GM19238 (cell line): Measurements from ENCODE around the gene TRIM62.

Source experiments
- DNase-seq: peaks from one replicate; pipeline ENCODE4 v3.0.0; 2011; ENCODE audit warnings: low spot score; ENCODE audit not compliant: insufficient read length

The TRIM62 gene

DNA sequence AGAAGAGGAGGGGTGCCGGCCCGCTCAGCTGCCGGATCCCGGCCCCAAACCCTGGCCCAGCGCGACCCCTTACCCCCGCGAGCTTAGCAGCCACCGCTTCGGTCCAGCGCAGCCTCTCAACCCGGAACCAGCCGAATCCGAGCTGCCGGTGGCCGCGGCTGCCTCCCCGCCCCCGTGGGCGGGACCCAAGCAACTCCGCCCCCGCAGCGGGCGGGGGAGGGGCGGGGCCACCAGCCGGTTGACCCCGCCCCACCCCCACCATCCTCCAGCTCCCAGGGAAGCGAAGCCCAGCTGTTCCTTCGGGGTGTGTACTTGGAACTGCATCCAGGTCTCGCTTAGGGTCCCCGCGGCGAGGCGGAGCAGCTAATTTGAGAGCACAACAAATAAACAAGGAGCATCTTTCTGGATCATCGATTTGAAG lies at the start of gene TRIM62:
TRIM62 (minus strand) TSS at position 123 of the 421 bp plus-strand sequence. CDS start 611 bp downstream, outside the sequence.
- peak; percentile 90 for DNase-seq

- DNase-seq, result no peak
These were observed 49.3 kb upstream of the TRIM62 start for GRCh38 chr1:33231166-33231565.

- no peak for DNase-seq
These were observed 47.2 kb upstream of the TRIM62 start for GRCh38 chr1:33228935-33229487.

DNA sequence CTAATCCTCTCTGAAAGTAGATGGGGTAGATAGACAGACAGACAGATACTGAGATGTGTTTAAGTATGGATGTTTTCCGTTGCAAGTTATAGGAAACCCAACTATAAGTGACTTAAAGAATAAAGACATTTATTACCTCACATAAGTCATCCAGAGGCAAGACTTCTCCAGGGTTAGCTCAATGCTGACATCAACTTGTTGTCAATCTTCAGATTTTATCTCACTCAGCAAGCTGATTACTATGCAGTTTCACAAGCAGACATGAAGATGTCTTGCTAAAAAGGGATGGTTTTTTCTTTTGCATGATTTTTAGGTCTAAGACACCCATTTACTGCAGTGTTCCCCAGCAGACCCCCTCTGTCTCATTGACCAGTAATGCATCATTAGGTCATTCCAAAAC lies 43.7 kb upstream of the TRIM62 start:
- DNase-seq, result no peak

DNA sequence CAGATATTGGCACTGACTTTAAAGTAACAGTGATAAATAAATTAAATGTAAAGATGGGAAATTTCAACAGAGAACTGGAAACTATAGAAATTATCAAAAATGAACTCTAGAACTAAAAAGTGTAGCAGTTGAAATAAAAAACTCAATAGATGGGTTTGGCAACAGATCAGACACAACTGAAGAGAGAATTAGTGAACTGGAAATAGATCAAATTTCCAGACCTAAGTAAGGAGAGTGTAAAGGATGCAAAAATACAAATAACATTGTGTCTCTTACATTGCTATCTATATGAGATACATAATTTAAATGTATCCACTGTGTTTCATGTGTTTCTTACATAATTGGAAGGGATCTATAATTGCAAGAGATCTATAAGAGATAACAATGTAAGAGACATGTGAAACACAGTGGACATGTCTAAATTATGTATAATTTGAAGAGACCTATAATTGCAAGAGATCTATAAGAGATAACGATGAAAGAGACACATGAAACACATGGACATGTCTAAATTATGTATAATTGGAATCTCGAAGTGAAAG lies 42.4 kb upstream of the TRIM62 start:
- no peak for DNase-seq

DNA sequence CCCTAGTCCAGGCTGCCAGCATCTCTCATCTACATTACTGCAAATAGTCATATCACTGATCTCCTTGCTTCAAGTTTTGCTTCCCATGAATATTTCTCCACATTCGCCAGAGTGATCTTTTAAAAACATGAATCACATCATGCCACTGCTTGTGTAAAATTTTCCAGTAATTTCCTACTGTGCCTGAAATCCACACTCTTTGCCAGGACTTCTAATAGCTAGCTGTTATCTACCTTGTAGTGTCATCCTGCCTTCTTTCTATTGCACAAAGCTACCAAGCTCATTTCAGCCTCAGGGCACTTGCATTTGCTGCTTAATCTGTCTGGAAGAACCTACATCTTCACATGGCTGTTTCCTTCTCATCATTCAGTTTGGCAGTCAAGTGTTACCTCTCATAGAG lies 40.5 kb upstream of the TRIM62 start:
- no peak for DNase-seq

DNA sequence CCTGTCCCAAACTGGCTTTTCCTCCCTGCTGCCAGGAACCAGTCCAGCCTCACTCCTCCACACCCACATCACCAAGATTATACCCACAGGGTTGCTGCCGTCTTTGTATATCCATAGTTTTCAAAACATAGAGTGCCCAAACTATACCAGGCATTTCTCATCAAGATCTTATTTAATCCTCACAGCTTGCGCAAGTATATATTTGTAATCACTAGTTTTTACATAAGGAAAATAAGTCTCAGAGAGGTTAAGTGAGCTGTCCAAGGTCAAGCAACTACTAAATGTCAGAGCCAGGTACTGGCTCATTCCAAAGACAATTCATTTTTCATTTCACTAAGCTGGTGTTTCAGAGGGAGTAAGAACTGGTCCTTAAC lies 39.5 kb upstream of the TRIM62 start:
- DNase-seq, result no peak

GRCh38 chr1:33220676-33221384 lies 39.0 kb upstream of the TRIM62 start:
- no peak for DNase-seq

DNA sequence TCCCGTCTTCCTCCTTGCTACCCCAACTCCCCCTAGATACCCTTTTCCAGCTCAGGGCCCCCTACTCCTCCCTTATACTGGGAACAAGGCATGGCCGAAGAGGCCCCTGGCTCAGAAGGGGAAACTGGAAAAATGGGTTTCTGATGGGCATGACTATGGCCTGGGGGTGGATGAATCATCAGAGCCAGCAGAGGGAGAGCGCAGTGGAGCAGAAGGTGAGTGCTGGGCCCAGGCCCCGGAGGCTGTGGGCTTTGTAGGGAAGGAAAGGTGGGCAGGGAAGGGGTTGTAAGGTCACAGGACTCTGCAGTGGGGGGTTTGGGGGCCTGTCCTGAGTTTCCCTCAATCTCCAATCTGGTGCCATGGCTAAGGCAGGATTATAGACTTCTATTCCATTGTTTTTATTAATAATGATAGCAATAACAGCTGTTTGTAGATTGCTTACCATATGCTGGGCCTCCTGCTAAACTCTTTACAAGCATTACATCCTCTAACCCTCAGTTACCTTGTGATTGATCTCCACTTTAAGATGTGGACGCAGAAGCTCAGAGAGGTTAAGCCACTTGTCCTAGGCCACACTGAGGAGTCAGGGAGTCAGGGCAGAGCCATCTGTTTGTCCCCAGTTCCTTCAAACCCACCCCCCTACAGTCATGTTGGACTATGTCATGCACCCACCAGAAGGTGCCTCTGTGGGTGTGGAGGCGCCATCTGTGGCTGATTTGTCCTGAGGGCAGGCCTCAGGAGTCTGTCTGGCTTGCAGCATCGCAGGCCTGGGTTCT lies 38.2 kb upstream of the TRIM62 start:
- DNase-seq, result no peak

- no peak for DNase-seq
These were observed 30.1 kb upstream of the TRIM62 start for GRCh38 chr1:33211972-33212371.

DNA sequence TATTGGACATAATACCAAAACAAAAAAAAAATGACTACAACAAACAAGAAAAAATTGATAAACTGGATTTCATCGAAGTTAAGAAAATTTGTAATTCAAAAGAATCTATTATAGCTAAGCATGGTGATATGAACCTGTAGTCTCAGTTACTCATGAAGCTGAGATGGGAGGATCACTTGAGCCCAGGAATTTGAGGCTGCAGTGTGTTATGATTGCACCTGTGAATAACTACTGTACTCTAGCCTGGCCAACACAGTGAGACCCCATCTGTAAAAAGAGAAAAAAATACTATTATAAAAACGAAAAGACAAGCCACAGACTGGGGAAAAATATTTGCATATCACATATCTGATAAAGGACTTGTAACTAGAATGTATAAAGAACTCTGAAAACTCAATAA lies 24.5 kb upstream of the TRIM62 start:
- no peak for DNase-seq

DNA sequence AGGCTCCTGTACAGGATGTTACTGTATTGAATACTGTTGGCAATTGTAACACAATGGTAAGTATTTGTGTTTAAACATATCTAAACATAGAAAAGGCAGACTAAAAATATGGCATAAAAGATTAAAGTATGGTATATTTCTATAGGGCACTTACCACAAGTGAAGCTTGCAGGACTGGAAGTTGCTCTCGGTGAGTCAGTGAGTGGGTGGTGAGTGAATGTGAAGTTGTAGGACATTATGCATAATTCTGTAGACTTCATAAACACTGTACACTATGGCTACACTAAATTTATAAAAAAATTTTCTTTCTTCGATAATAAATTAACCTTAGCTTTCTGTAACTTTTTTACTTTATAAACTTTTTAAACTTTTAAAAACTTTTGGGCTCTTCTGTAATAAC lies 13.7 kb upstream of the TRIM62 start:
- DNase-seq, result no peak

- no peak for DNase-seq
These were observed 10.0 kb upstream of the TRIM62 start for GRCh38 chr1:33191731-33192275.

DNA sequence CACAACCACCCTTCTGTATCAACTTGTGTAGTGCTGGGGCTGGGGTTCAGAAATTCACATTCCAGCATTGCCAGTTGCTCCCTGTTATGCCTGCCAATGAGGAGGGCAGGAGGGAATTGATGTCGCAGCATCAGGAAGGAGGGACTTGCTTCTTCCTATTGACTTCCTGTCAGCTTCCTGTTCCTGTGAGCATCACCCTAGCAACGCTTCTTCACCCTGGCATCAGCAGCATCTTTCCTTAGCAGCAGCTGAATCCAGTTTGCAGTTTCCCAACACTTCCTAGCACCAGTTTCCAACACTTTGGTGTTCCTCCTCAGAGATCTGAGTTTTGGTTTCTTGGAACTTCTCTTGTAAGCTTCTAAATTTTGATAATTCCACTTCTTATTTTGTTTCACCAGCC lies 8.9 kb upstream of the TRIM62 start:
- no peak for DNase-seq

- DNase-seq, result no peak
These were observed 6.9 kb upstream of the TRIM62 start for GRCh38 chr1:33188572-33189275.

GRCh38 chr1:33186936-33187335 lies 5.1 kb upstream of the TRIM62 start:
- no peak for DNase-seq

GRCh38 chr1:33185541-33185940 lies 3.7 kb upstream of the TRIM62 start:
- DNase-seq, result no peak

- DNase-seq, result no peak
These were observed 1.5 kb upstream of the TRIM62 start for GRCh38 chr1:33183306-33183705.

GRCh38 chr1:33182896-33183295 lies 1.1 kb upstream of the TRIM62 start:
- DNase-seq, result no peak

DNA sequence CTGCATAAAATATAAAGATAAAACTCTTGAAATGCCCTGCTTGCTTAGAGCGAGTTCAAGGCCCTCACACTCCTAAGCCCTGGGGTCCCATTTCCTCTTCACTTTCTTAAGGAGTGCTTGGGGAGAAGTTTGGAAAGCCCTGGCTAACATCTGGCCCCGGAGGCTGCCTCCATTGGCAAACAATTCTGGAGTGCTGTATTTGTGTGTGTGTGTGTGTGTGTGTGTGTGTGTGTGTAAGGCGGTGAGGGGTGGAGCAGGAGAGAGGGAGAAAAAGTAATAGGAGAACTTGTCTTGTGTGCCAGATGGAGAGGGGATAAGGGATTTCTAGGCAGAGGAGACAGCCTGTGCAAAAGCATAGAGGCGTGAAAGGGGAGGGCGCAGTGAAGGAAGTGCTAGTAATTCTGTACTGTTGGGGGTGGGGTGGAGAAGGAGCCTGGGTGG lies 578 bp upstream of the TRIM62 start:
- DNase-seq, result no peak
